K562 (cell line): ENCODE results near the gene MIEF1. TPM values are rescaled to one million over a fixed set of nuclear protein-coding genes. Genes with fewer than 3 reads are reported as not detected.

Source experiments
- ARID2 ChIP-seq: fragments of 450-650 bp; IDR thresholded peaks from 2 replicates; pipeline ENCODE4 v1.6.1; 2017; ENCODE audit warnings: antibody characterized with exemption, mild to moderate bottlenecking
- BCOR ChIP-seq: fragments of 450-650 bp; IDR thresholded peaks from 2 replicates; pipeline ENCODE4 v1.6.1; 2016
- CBFA2T3 ChIP-seq: fragments of 450-650 bp; IDR thresholded peaks from 2 replicates; pipeline ENCODE4 v1.6.1; 2017
- CREM ChIP-seq: IDR thresholded peaks from 2 replicates; pipeline ENCODE4 v1.6.1; 2014; ENCODE audit warnings: antibody characterized with exemption, low read depth
- GABPB1 ChIP-seq: sonication (generic); formaldehyde crosslinking; IDR thresholded peaks from 2 replicates; pipeline ENCODE4 v1.8.0; 2022; ENCODE audit warnings: mild to moderate bottlenecking, missing genetic modification reagents
- HNRNPUL1 ChIP-seq: fragments of 200-400 bp; formaldehyde crosslinking; IDR thresholded peaks from 2 replicates; pipeline ENCODE4 v1.6.1; 2017; ENCODE audit warnings: low read length
- MCM7 ChIP-seq, 2 experiments: fragments of 450-650 bp; IDR thresholded peaks; 2 replicates each; pipeline ENCODE4 v1.6.1; 2016 to 2018
- NUFIP1 ChIP-seq: fragments of 450-650 bp; IDR thresholded peaks from 2 replicates; pipeline ENCODE4 v1.6.1; 2018; ENCODE audit not compliant: partially characterized antibody
- RBM34 ChIP-seq: fragments of 200-400 bp; formaldehyde crosslinking; IDR thresholded peaks from 2 replicates; pipeline ENCODE4 v1.6.1; 2018; ENCODE audit warnings: low read length, borderline replicate concordance; ENCODE audit not compliant: insufficient read depth
- TFAP4 ChIP-seq: sonication (generic); formaldehyde crosslinking; IDR thresholded peaks from 2 replicates; pipeline ENCODE4 v1.8.0; 2022; ENCODE audit warnings: missing genetic modification reagents, mild to moderate bottlenecking, moderate library complexity, borderline replicate concordance
- ZNF318 ChIP-seq, 2 experiments: fragments of 450-650 bp; IDR thresholded peaks; 2 replicates each; pipeline ENCODE4 v1.6.1; 2016; ENCODE audit warnings: mild to moderate bottlenecking in 2 of 2, borderline replicate concordance in 1 of 2, low read depth in 1 of 2, moderate library complexity in 1 of 2
- ZNF512 ChIP-seq: IDR thresholded peaks from 2 replicates; pipeline ENCODE4 v1.6.1; 2016; ENCODE audit warnings: missing genetic modification characterization, missing compliant biosample characterization
- ZNF717 ChIP-seq: fragments of 250-450 bp; sonication (Bioruptor Pico); IDR thresholded peaks from 2 replicates; pipeline ENCODE4 v1.5.0; 2021
- polyA plus RNA-seq, 8 experiments: library from polyadenylated mRNA; depleted of rRNA in 4 of 8; stranded (reverse) in 5 of 8; unstranded in 3 of 8; fragments of >200 nt; fragmentation: Nextera tagmentation in 2 of 8; fragmentation: Illumina TruSeq in 1 of 8; extraction: Ambion mirVana in 2 of 8; extraction: Trizol in 1 of 8; gene quantifications; 2 replicates each; pipeline versions ENCODE4 v1.2.1 to v1.2.3, GENCODE V29; 2011 to 2014; ENCODE audit warnings: inconsistent platforms in 1 of 8, missing spikeins in 1 of 8
- total RNA-seq, 7 experiments: library from RNA; depleted of rRNA in 6 of 7; stranded (reverse); fragments of >200 nt in 6 of 7; fragmentation: Illumina TruSeq in 2 of 7; extraction: Trizol in 2 of 7; gene quantifications; 2 replicates each; pipeline versions ENCODE4 v1.2.1 to v1.2.3, GENCODE V29; 2011 to 2021; ENCODE audit warnings: low replicate concordance in 1 of 7

The MIEF1 gene
- total and polyA plus RNA-seq, 9 of the 15 experiments (the other 6 are each of a cell fraction or from before 2014, with no cell fraction given) = 10.9 to 51.8 (median 25.5) TPM

- TF ChIP-seq ZNF512 (tag) = no peak
- no peak for TF ChIP-seq BCOR
- TF ChIP-seq RBM34 = no peak
- peak; percentile 88 for TF ChIP-seq TFAP4 (CRISPR knock-in tag)
- TF ChIP-seq HNRNPUL1 = no peak
- TF ChIP-seq CREM = peak; percentile 75
- no peak for TF ChIP-seq ZNF318 (IDR thresholded peaks at IDR 0.05; ENCODE audit: borderline replicate concordance in 1 of 2, low read depth in 1 of 2)
- TF ChIP-seq NUFIP1 = peak; percentile 95
- TF ChIP-seq ZNF717 (CRISPR knock-in tag) = no peak
- peak; percentile 67; the same call in 1 of the 2 replicates for TF ChIP-seq ARID2
- peak; percentile 84 for TF ChIP-seq GABPB1 (CRISPR knock-in tag)
- TF ChIP-seq CBFA2T3 = 0 out of 2 replicates have a peak, but pooled peaks have one; percentile 7
- no peak for TF ChIP-seq MCM7 (IDR thresholded peaks at IDR 0.05)
These were observed 26.8 kb downstream of the MIEF1 start (continued) for GRCh38 chr22:39528681-39529486.
